Erythroblast (primary cell): Measurements from ENCODE around the gene DAP.

Experiments used
- GATA1 ChIP-seq: IDR thresholded peaks from 2 replicates; pipeline ENCODE4 v1.6.1; 2011; ENCODE audit warnings: low read depth, mild to moderate bottlenecking, control low read depth, low read length, moderate library complexity
- POLR2A ChIP-seq: IDR thresholded peaks from 2 replicates; pipeline ENCODE4 v1.6.1; 2011; ENCODE audit warnings: mild to moderate bottlenecking, low read length

GRCh38 chr5:10759111-10759510 lies 1.9 kb downstream of the DAP start:
- TF ChIP-seq POLR2A, result no peak
- no peak for TF ChIP-seq GATA1
